Spleen (tissue), 11 donors: ENCODE measurements around the gene CDK18. TPM values are rescaled to one million over a fixed set of nuclear protein-coding genes. Genes with fewer than 3 reads are reported as not detected.
A peak's percentile ranks its signal among the peaks of the same experiment; 100 is the strongest.

Experiments
- DNase-seq: peaks from one replicate; pipeline ENCODE4 v3.0.0-alpha.2; 2020
- H3K27ac ChIP-seq, 8 donors: fragments of 200-600 bp; sonication (generic) in 7 of 8; 1 replicate in 4 of 8; 2 replicates in 4 of 8; pipeline versions ENCODE4 v1.5.0 to v1.8.0; 2016 to 2021; ENCODE audit warnings: inconsistent platforms in 4 of 8, mild to moderate bottlenecking in 4 of 8, moderate library complexity in 1 of 8
- H3K27me3 ChIP-seq, 7 donors: fragments of 200-600 bp; sonication (generic) in 6 of 7; replicated peaks in 1 of 7; 1 replicate in 4 of 7; 2 replicates in 3 of 7; pipeline versions ENCODE4 v1.5.0 to v1.8.0; 2016 to 2021; ENCODE audit warnings: inconsistent platforms in 3 of 7, mild to moderate bottlenecking in 1 of 7
- H3K36me3 ChIP-seq, 6 donors: fragments of 200-600 bp; sonication (generic) in 5 of 6; 1 replicate in 4 of 6; 2 replicates in 2 of 6; pipeline versions ENCODE4 v1.5.0 to v1.8.0; 2016 to 2021; ENCODE audit warnings: inconsistent platforms in 2 of 6
- H3K4me1 ChIP-seq, 6 donors: fragments of 200-600 bp; sonication (generic) in 5 of 6; 1 replicate in 3 of 6; 2 replicates in 3 of 6; pipeline versions ENCODE4 v1.5.0 to v1.8.0; 2016 to 2021; ENCODE audit warnings: inconsistent platforms in 3 of 6
- H3K4me3 ChIP-seq, 8 donors: fragments of 200-600 bp; sonication (generic) in 7 of 8; 1 replicate in 4 of 8; 2 replicates in 4 of 8; pipeline versions ENCODE4 v1.5.0 to v1.8.0; 2016 to 2021; ENCODE audit warnings: inconsistent platforms in 4 of 8, mild to moderate bottlenecking in 4 of 8, moderate library complexity in 2 of 8
- H3K9me3 ChIP-seq, 8 donors: fragments of 200-600 bp; sonication (generic) in 7 of 8; 1 replicate in 4 of 8; 2 replicates in 4 of 8; pipeline versions ENCODE4 v1.5.0 to v1.8.0; 2016 to 2021; ENCODE audit warnings: inconsistent platforms in 4 of 8
- POLR2A ChIP-seq, 3 donors: fragments of 450-650 bp; IDR thresholded peaks; one replicate each; pipeline ENCODE4 v1.5.1; 2017; ENCODE audit warnings: antibody characterized with exemption in 3 of 3, mild to moderate bottlenecking in 1 of 3
- POLR2AphosphoS5 ChIP-seq, 3 donors: sonication (generic); formaldehyde crosslinking; IDR thresholded peaks; one replicate each; pipeline ENCODE4 v1.5.1; 2017; ENCODE audit warnings: antibody characterized with exemption in 3 of 3
- WGBS, 5 donors: extraction: QIAGEN DNeasy Blood & Tissue Kit in 3 of 5; methylation state at CpG; one replicate each; pipeline versions ENCODE4 v1.1.5 to v1.1.7; 2013 to 2018; 5-methylcytosine and 5-hydroxymethylcytosine counted together
- intact Hi-C: fragments of 100-400 bp; cut with DNase I; formaldehyde crosslinking; loops from one replicate; pipeline ENCODE4 v1.15.0; 2023; ENCODE audit warnings: low total_unique reads
- polyA plus RNA-seq, 3 donors: library from polyadenylated mRNA; stranded (reverse); fragments of 200-250 nt; gene quantifications; one replicate each; pipeline ENCODE4 v1.2.1, GENCODE V29; 2013
- total RNA-seq, 7 donors: library from RNA; depleted of rRNA in 3 of 7; stranded (reverse); fragments of >200 nt in 3 of 7; fragmentation: NEBNext Ultra II Directional in 4 of 7; extraction: Animal tissue kit (Norgen Biotek cat#: 25700) in 4 of 7; gene quantifications; one replicate each; pipeline versions ENCODE4 v1.1.0 to v1.2.1, GENCODE V29; 2016 to 2021
- TF ChIP-seq, protein P1 (sequence below), 11 experiments: fragments of 200-600 bp in 7 of 11; fragments of 450-650 bp in 4 of 11; sonication (generic) in 4 of 11; IDR thresholded peaks in 8 of 11; conservative IDR thresholded peaks in 3 of 11; 1 replicate in 7 of 11; 2 replicates in 4 of 11; pipeline versions ENCODE4 v1.4.0 to v1.8.0; 2016 to 2021; ENCODE audit warnings: antibody characterized with exemption in 11 of 11, inconsistent platforms in 4 of 11, mild to moderate bottlenecking in 1 of 11
- donor health status: healthy with polysubstance abuse.
- donor health status: DM: no; HTN: no; CAD: no; lungs with moderate emphysema.
- donor health status: DM: no; HTN: no; CAD: no.
- donor health status: Bipolar disorder and iron deficiency.
- donor health status: healthy.
- donor health status: DM: no; HTN: no; CAD: no.
- donor health status: DM: yes; HTN: yes; CAD: no.

CDK18 gene
- total and polyA plus RNA-seq, 10 donors: 3.5 to 25.3 (median 17.8) TPM

DNA sequence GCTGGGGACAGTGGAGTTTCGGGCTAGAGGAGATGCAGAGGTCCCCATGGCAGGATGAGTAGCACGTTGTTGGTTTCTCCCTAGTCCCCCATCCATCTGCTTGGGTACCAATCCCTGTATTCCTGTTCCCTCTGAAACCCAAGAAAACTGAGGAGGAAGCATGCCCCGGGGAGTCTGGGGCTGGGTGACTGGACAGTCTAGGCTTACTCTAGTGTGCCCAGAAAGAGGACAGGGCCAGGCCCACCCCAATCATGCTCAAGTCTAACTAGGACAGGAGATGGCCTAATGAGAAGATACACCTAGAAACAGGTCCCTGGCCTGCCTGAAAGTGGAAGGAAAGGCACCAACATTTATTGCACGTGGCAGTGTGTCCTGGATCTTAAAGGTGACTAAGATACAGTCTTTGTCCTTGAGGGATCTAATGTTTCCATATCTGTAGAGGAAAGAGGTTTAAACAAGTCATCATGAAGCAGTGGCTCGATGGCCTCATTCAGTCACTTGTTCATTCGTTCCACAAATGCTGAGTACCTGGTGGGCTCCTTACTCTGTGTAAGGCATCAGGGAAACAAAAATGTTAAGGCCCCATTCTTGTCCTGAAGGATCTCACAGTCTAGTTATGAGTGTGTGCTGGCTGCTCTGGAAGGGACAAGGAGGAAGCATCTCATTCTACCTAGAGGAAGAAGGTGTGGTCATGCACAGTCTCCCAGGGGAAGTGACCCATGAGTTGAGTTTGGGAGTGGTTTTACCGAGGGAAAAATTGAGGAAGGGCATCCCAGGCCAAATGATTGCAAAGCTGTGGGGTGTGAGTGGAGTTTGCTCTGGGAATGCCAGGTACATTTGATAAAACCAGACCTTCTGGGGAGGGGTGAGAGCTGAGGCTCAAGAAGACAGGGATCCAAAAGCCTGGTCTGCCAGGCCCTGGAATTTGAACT lies 10.0 kb downstream of the CDK18 start:
- TF ChIP-seq, protein P1, sequence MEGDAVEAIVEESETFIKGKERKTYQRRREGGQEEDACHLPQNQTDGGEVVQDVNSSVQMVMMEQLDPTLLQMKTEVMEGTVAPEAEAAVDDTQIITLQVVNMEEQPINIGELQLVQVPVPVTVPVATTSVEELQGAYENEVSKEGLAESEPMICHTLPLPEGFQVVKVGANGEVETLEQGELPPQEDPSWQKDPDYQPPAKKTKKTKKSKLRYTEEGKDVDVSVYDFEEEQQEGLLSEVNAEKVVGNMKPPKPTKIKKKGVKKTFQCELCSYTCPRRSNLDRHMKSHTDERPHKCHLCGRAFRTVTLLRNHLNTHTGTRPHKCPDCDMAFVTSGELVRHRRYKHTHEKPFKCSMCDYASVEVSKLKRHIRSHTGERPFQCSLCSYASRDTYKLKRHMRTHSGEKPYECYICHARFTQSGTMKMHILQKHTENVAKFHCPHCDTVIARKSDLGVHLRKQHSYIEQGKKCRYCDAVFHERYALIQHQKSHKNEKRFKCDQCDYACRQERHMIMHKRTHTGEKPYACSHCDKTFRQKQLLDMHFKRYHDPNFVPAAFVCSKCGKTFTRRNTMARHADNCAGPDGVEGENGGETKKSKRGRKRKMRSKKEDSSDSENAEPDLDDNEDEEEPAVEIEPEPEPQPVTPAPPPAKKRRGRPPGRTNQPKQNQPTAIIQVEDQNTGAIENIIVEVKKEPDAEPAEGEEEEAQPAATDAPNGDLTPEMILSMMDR (IDR thresholded peaks at IDR 0.05 in 8 of 11, conservative IDR thresholded peaks at IDR 0.05 in 3 of 11): no peak
- no peak for TF ChIP-seq POLR2AphosphoS5 (IDR thresholded peaks at IDR 0.05)
- no peak for TF ChIP-seq POLR2A (IDR thresholded peaks at IDR 0.05)
- 71 to 80% (median 75%) methylated on average over 7 of the region's 7 CpGs for WGBS, 5 donors
- intact Hi-C loops: no loop called here
- Histone ChIP-seq H3K4me1 (peaks cover 0 to 49% (median 16%) of the 10 kb centered on the region in 6 donors), H3K27ac (peak overlapping the region in 6 of 8 donors; percentile 9 to 70 (median 47)), H3K4me3 (no peak overlapping the region), H3K9me3 (no peaks in the 10 kb centered on the region), H3K36me3 (no peaks in the 10 kb centered on the region), H3K27me3 (no peaks in the 10 kb centered on the region)
- no peak for DNase-seq

DNA sequence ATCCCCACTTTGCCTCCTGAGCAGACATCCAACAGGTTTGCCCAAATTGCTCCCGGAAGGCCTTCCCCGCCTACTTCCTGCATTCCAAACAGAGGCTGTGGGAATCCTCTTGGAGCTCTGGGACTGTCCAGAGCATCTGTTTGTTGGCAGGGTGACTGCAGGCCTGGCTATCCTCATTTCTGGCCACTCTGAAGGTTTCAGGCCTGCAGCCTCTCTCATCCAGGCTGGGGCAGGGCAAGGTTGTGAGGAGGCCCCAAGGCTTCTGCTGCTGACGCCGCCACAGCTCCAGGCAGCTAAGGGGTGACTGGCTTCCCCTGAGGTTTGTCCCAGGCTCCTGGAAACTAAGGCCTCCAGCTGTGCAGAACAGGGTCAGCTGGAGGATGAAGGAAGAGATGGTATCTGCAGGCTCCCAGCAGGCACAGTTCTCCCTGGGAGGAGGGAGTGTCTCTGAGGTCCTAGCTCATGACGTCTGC lies 11.3 kb downstream of the CDK18 start:
- WGBS, 5 donors: 48 to 76% (median 70%) methylated on average over 5 of the region's 5 CpGs
- Histone ChIP-seq H3K27ac (peak overlapping the region in 6 of 8 donors; percentile 51 to 70 (median 63)), H3K9me3 (no peaks in the 10 kb centered on the region), H3K27me3 (no peaks in the 10 kb centered on the region), H3K4me1 (peaks cover 0 to 49% (median 21%) of the 10 kb centered on the region in 6 donors), H3K36me3 (no peaks in the 10 kb centered on the region), H3K4me3 (no peak overlapping the region)
- intact Hi-C loops: no loop called here
- no peak for TF ChIP-seq POLR2A (IDR thresholded peaks at IDR 0.05)
- peak; percentile 26 to 67 (median 59) for TF ChIP-seq POLR2AphosphoS5 (IDR thresholded peaks at IDR 0.05)
- DNase-seq: no peak

- 70 to 76% (median 74%) methylated on average over 4 of the region's 4 CpGs for WGBS, 5 donors
- intact Hi-C loops: no loop called here
- Histone ChIP-seq H3K27ac (peak overlapping the region in 6 of 8 donors; percentile 51 to 70 (median 63)), H3K4me1 (peaks cover 0 to 48% (median 21%) of the 10 kb centered on the region in 6 donors), H3K4me3 (no peak overlapping the region), H3K27me3 (no peaks in the 10 kb centered on the region), H3K9me3 (no peaks in the 10 kb centered on the region), H3K36me3 (no peaks in the 10 kb centered on the region)
- DNase-seq: no peak
- TF ChIP-seq POLR2AphosphoS5 (IDR thresholded peaks at IDR 0.05): no peak
Observed at GRCh38 chr1:205516362-205516761, 11.9 kb downstream of the CDK18 start.

- Histone ChIP-seq H3K36me3 (no peaks in the 10 kb centered on the region), H3K27me3 (no peaks in the 10 kb centered on the region), H3K4me1 (peaks cover 0 to 41% (median 16%) of the 10 kb centered on the region in 6 donors), H3K9me3 (no peaks in the 10 kb centered on the region), H3K4me3 (no peak overlapping the region), H3K27ac (peak overlapping the region in 6 of 8 donors; percentile 20 to 70 (median 63))
- TF ChIP-seq POLR2A (IDR thresholded peaks at IDR 0.05) (no peak), POLR2AphosphoS5 (IDR thresholded peaks at IDR 0.05) (no peak)
- TF ChIP-seq, protein P1 (IDR thresholded peaks at IDR 0.05 in 8 of 11, conservative IDR thresholded peaks at IDR 0.05 in 3 of 11): no peak
- intact Hi-C loops: no loop called here
- 89 to 93% (median 91%) methylated on average over 3 of the region's 3 CpGs for WGBS, 5 donors
- DNase-seq: no peak
Observed at GRCh38 chr1:205517288-205517687, 12.8 kb downstream of the CDK18 start.

GRCh38 chr1:205517763-205518162 lies 13.3 kb downstream of the CDK18 start:
- Histone ChIP-seq H3K4me3 (no peak overlapping the region), H3K27ac (peak overlapping the region in 3 of 8 donors; percentile 64 to 70 (median 69)), H3K27me3 (no peaks in the 10 kb centered on the region), H3K4me1 (peaks cover 0 to 41% (median 16%) of the 10 kb centered on the region in 6 donors), H3K9me3 (no peaks in the 10 kb centered on the region), H3K36me3 (no peaks in the 10 kb centered on the region)
- no peak for DNase-seq
- TF ChIP-seq, protein P1 (IDR thresholded peaks at IDR 0.05 in 8 of 11, conservative IDR thresholded peaks at IDR 0.05 in 3 of 11): no peak
- TF ChIP-seq POLR2A (IDR thresholded peaks at IDR 0.05) (no peak), POLR2AphosphoS5 (IDR thresholded peaks at IDR 0.05) (no peak)
- WGBS, 5 donors: 81 to 93% (median 83%) methylated on average over 5 of the region's 5 CpGs
- intact Hi-C loops: no loop called here
